GM18498 (cell line): ENCODE data around the gene ARRB1.

Experiments used
- ATAC-seq: cut with Tn5 transposase; IDR thresholded peaks from one replicate; pipeline ENCODE4 v1.9.1; 2021; ENCODE audit warnings: mild to moderate bottlenecking, moderate library complexity; ENCODE audit not compliant: unreplicated experiment

Gene ARRB1

DNA sequence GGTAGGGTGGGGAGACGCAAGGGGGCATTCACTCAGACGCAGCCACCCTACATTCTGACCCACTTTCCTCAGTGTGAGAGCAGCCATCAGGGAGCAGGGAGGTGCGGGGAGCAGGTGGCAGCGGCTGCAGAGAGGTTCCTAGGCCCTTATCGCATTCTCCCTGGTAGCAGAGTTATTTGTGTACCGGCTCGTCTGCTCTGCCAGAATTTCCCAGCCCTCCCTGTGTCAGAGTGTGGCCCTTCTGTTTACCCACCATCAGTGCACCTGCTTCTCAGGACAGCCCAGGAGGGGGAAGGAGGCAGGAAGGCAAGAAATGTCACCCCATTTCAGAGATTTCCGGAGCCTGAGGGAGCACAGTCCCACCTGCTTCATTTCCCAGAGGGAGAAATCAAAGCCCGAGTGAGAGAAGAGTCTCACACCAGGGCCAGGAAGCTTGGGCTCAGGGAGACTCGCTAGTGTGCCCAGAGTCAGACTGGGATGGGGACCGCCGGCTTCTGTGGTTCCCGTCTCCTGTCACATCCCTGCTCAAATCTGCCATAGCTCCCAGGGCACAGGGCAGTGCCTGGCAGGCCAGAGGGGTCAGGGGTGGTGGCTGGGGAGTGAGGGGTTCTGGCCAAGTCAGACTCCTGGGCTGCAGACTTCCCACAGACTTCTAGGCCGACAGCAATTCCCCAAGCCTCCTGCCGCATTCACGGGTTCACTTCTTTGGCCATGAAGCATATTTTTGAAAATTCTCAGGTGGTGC lies 49.7 kb downstream of the ARRB1 start:
- no peak for ATAC-seq

DNA sequence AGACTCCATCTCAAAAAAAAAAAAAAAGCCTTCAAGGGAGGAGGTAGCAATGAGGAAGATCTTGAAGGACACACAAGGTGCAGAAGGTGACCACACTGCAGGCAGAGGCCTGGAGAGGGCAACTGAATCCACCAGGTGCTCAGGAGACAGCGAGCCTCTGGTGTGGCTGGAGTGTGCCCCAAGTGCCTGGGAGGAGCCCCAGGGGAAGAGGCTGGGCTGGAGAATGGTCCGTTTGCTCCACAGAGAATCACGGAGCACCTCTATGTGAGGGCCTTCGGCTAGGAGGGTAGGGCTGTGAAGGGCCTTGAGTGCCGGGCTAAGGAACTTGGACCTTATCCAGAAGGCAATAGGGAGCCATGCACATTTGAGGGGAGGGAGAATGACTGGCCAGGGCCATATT lies 50.3 kb downstream of the ARRB1 start:
- ATAC-seq, result no peak

GRCh38 chr11:75298976-75299260 lies 52.5 kb downstream of the ARRB1 start:
- ATAC-seq, result no peak

DNA sequence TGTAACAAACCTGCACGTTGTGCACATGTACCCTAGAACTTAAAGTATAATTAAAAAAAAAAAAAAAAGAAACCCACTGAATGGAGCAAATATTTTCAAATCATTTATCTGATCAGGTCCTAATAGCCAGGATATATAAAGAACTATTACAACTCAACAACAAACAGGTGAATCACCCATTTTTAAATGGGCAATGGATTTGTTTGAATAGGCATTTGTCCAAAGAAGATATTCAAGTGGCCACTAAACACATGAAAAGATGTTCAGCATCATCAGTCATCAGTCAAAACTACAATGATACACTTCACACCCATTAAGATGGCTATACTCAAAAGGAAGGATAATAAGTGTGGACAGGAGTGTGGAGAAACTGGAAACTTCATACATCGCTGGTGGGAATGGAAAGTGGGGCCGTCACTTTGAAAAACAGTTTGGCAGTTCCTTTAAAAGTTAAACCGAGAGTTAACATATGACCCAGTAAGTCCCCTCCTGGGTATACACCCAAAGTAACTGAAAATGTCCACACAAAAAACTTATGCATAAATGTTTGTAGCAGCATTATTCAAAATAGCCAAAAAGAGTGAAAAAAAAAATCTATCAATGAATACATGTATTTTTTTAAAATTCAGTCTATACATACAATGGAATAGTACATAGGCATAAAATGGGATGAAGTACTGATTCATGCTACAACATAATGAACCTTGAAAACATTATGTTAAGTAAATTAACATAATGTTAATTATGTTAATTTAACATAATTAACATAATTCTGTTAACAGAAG lies 53.1 kb downstream of the ARRB1 start:
- ATAC-seq, result no peak

DNA sequence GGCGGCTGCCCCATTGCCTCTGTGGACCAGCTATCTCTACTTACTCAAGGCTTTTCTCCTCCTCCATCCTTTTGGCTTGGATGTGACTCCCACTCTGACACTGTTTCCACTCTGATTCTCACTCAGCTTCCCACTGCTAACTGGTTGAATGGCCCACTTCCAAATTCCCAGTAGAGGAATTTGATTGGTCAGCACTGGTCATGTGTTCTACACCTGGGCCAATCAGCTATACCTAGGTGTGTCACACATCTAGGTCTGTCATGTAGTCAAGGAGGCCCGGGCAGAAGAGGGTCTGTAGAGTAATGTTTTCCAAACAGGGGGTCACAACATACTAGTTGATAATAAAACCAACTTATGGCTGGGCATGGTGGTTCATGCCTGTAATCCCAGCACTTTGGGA lies 57.6 kb downstream of the ARRB1 start:
- no peak for ATAC-seq

DNA sequence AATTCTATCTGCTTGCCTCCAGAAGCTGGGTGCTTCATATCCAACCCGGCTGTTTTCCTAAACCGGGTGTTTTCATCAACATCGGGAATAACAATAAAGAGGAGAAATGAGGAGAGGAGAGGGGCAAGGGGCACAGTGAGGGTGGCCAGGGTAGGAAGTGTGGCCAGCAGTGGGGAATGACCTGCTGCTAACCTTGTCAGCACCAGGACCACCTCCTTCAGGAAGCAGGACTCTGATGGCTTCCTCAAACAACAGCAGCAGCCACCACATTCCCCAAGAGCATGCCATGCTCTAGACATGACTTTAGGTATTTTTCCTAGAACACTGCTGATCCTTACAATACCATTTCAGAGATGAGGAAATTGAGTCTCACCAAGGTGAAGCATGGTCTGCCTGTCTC lies 58.5 kb downstream of the ARRB1 start:
- no peak for ATAC-seq

DNA sequence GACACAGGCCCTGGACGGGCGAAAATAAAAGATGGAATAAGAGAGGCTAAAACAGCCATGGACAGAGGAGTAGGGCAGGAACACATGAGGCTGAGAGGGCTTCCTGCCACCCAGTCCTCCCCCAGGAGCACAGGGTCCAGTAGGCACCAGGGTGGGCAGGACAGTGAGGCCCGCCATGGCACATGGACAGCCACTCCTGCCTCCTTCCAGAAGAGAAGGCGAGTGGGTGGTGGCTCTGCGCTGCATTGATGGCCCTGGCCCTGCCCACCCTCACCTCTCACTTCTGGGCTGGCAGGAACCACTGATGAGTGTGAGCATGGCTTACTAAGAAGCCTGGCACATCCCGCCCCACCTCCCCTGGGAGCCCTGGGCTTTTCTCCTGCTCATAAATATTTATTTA lies 59.7 kb downstream of the ARRB1 start:
- ATAC-seq, result no peak

- ATAC-seq, result no peak
Observed at GRCh38 chr11:75289919-75290318, 61.5 kb downstream of the ARRB1 start.

DNA sequence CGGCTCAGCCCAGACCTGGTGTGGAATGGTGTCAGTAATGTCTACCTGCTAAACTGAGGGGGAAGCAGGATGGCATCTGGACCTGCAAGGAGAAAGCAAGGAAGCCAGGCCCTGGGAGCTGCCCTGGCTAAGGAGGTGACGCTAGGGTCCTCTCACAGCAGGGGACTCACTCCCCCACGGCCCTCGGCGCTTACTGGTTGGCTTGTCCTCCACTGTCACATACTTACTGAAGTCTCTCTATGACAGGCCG lies 62.0 kb downstream of the ARRB1 start:
- no peak for ATAC-seq

- ATAC-seq, result no peak
Observed at GRCh38 chr11:75287579-75287978, 63.9 kb downstream of the ARRB1 start.

DNA sequence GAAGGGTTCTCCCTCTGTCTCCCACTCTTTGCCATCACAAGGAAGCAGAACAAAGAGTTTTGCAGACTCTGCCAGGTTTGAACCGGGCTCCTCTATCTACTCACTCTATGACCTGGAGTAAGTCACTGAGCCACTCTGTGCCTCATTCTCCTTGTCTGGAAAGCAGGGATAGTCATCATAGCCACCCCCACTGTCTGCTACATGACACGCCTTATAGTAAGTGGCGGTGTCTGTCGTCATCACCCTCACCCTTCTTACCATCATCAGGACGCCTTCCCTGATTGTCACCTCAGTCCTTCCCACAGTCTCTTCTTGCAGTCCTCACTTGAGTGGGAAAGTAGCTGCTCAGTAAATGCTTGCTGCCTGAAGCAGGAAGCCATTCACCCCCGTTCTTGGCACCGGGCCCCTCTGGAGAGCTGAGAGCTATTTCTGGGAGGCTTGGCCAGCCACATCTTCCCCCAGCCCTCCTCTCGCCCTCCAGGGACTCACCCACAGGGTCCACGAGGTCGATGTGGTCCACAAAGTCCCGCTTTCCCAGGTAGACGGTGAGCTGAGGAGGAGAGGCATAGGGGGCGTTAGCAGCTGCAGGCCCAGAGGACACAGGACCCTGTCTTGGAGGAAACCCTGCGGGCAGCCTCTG lies 64.5 kb downstream of the ARRB1 start:
- ATAC-seq, result no peak

DNA sequence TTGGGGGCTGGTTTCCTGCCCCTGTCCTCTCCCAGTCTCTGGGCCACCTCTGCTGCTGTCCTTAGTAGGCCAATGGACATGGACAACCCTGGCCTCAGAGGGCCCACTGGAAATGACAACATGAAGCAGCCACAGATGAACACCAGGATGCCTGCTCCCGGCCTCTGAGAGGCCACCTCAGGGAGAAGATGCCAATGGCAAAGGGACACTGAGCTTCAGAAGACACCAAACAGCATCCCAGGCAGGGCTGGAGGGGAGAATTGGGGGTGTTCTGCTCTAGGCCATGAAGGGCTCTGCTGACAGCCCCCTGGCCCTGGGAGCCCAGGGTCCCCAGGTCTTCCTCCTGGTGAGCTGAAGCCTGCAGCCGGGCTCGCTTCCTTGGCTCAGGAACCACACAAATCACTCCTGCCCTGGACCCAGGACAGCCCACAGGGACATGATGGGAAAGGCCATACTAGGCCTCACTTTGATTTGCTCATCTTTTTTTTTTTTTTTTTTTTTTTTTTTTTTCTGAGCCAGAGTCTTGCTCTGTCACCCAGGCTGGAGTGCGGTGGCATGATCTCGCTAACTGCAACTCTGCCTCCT lies 65.6 kb downstream of the ARRB1 start:
- no peak for ATAC-seq

- no peak for ATAC-seq
Observed at GRCh38 chr11:75283391-75283931, 68.0 kb downstream of the ARRB1 start.

DNA sequence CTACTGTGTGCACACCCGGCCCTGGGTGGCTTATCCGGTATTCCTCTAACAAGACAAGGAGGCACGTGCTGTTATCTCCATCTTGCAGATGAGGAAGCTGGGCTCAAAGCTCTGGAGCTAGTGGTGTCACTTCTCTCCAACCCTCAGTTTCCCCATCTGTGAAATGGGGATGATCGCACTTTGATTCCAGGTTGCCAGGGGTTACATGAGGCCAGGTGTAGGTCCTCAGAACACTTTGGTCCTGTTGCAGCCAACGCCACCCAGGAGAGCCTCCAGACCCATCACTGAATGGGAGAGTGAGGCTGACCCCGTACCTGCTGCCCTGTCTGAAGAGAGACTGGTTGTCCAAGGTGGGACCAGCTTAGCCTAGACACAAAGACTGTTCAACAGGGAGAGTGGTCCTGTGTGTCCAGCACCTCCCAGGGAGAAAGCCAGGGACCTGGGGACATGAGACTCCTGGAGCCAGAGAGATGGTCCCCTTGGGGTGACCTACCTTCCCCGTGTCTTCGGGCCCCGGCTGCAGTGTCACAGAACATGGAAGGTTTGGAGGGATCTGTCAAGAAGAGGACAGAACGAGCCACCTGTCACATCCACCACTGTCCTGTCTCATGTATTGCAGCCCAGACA lies 69.9 kb downstream of the ARRB1 start:
- ATAC-seq, result no peak

GRCh38 chr11:75280770-75281468 lies 70.5 kb downstream of the ARRB1 start:
- no peak for ATAC-seq

GRCh38 chr11:75280227-75280701 lies 71.2 kb downstream of the ARRB1 start:
- no peak for ATAC-seq

GRCh38 chr11:75279273-75279672 lies 72.2 kb downstream of the ARRB1 start:
- ATAC-seq, result no peak

DNA sequence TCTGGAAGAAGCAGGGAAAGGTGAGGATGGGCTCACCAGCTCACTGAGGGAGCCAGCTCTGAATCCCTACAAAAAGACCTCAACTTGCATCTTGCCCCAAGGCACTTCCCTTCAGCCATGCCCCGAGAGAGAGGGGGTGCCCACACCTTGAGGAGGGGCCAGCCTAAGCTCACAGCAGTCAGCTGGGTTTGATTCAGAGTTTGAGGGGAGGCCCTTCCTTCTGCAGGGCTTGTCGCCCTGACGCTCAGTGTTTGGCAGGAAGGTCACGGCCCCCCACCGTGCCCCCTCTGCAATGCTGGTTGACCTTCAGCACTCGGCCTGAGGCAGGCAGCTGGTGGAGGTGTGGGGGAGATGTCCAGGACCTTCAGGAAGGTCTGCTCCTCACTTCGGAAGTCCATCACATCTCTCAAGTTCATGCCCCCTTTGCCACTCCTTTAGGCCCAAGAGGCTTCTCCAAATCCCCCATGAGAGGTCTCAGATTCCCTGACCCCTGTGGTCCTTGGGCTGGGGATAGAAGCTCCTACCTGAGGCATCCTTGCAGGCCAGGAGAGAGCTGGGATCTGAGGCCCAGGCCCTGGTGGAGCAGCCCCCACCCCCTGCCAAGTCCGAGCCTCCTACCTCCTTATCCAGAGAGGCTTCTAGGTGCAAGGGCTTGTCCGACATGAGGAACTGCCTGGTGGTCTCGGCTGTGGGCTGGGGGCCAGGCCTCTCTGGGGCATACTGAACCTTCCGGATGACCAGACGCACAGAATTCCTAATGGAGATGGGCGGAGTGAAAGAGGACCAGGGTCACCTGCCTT lies 73.3 kb downstream of the ARRB1 start:
- ATAC-seq, result no peak

DNA sequence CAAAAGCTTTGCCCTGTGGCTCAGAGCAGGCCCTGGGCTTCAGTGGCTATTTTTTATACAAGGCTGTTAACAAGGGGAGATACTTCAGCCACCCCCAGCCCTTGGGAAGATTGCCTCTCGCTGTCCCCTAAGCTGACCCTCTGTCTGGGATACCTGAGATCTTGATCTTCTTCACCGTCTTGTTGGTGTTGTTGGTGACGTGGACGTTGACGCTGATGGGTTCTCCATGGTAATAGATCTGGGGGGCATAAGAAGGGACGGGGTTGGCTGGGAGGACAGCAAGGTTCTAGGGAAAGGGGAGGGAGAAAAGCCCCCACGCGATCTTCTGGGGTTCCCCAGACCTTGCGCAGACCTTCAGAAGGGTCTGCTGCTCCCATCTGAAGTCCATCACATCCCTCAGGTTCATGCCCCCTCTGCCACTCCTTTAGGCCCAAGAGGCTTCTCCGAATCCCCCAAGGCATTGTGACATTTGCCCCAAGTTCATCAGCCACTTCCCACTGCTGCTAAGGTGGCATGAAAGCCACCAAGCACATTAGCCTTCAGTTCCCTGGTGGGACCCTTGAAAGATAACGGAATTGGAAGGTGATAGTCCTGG lies 74.2 kb downstream of the ARRB1 start:
- ATAC-seq, result no peak
